ENCODE results near the gene LRRC10.
"Not testable (repeated sequence)": the region's sequence is repeated elsewhere in the genome, so short reads cannot be mapped to it uniquely, and the experiment has no call there.

LRRC10 gene

DNA sequence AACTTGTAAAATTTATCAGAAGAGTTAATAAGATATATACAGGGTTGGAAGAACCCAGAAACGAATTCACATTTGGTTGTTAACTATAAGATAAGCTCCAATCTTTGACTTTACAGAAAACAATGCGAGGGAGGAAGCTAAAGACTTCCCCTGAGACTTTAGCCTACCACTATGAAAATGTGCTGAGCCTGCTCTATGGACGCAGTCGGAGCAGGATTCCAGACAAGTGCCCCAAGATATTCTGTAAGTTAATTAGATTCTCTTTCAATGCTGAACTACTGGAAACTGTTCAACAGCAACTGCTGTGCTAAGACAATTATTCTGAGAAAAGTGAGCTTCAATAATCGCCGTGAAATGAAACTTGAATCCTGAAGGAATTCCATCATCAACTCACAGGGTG, 8.3 kb upstream of the LRRC10 start:
- no peak for DNase-seq (ENCODE audit: low spot score)

- DNase-seq (ENCODE audit: low spot score): no peak
These were observed 5.3 kb upstream of the LRRC10 start for GRCh38 chr12:69616025-69616424.

GRCh38 chr12:69613351-69613750, 2.6 kb upstream of the LRRC10 start:
- no peak for DNase-seq (ENCODE audit: low spot score)

DNA sequence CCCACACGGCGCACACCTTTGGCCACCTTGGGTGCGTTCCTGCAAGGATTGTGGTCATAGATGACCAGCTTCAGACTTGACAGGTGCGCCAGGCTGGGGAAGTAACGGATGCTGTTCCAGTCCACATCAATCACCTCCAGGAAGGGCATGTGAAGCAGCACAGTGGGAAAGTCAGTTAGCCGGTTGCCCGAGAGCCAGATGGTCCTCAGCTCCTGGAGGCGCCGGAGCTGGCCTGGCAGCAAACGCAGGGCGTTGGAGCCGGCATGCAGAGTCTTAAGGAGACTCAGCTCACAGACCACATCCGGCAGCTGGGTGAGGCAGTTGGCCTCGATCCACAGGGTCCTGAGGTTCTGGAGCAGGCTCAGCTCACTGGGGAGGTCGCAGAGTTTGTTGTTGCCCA, 581 bp downstream of the LRRC10 start:
- DNase-seq (ENCODE audit: low spot score): no peak

- no peak for DNase-seq (ENCODE audit: low spot score)
These were observed 2.6 kb downstream of the LRRC10 start for GRCh38 chr12:69608114-69608513.

DNA sequence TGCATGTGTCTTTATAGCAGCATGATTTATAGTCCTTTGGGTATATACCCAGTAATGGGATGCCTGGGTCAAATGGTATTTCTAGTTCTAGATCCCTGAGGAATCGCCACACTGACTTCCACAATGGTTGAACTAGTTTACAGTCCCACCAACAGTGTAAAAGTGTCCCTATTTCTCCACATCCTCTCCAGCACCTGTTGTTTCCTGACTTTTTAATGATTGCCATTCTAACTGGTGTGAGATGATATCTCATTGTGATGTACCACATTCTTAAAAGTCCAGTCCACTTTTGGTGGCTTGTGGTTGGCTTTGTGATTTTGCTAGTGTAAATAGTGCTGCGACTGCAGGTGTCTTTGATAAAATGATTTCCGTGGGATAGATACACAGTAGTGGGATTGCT, 6.4 kb downstream of the LRRC10 start:
- not testable (repeated sequence) for DNase-seq (ENCODE audit: low spot score)

DNA sequence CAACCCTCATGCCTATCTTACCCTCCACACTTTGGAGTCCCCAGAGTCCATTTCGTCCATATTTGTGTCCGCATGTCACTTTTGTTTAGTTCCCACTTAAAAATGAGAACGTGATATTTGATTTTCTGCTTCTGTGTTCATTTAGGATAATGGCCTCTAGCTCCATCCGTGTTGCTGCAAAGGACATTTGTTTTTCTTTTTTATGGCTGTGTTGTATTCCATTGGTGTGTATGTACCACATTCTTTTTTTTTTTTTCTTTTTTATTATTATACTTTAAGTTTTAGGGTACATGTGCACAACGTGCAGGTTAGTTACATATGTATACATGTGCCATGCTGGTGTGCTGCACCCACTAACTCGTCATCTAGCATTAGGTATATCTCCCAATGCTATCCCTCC, 7.2 kb downstream of the LRRC10 start:
- DNase-seq (ENCODE audit: low spot score): not testable (repeated sequence)

DNA sequence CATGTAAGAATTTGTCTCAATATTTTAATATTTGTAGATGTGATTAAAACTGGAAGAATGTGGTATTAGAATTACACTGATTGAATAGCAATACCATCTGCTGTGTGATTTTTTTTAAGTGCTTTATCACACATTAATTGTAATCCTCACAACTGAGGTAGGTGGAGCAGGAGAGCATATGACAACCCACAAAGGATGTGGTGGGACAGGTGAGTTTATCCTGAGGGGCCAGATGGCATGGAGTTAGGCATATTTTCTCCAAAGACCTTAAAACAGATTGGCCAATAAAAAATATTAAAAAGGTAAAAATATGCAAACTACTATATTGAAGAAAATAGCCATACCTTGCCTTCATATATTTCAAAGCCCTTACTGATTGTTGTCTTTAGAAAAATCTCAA, 7.8 kb downstream of the LRRC10 start:
- no peak for DNase-seq (ENCODE audit: low spot score)

GRCh38 chr12:69601962-69602685, 8.6 kb downstream of the LRRC10 start:
- DNase-seq (ENCODE audit: low spot score): no peak

- DNase-seq (ENCODE audit: low spot score): no peak
These were observed 9.9 kb downstream of the LRRC10 start for GRCh38 chr12:69600804-69601203.

DNA sequence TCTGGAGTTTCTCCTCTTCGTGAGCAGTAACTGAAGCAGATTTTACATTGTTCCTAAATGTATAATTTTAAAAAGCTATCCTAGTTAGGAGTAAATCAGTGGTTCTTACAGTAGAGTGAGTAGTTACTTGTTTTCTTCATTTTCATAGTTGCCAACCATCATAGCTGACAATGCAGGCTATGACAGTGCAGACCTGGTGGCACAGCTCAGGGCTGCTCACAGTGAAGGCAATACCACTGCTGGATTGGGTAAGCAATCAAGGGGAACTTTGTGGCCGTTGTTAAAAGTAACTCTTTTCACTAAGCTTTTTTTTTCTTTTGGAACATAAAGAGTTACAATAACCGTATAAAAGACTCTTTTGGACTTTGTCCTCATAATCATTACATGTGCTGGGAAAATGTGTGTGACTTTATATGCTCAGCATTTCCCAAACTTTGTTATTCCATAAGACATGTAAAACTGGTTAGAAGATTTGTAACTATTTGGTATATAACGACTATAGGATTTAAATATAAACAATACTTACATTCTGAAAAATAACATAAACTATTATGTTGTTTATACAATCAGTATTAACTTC, 12.4 kb downstream of the LRRC10 start:
- no peak for DNase-seq (ENCODE audit: low spot score)

GRCh38 chr12:69595689-69596088, 15.0 kb downstream of the LRRC10 start:
- no peak for DNase-seq (ENCODE audit: low spot score)

- DNase-seq (ENCODE audit: low spot score): no peak
These were observed 21.6 kb downstream of the LRRC10 start for GRCh38 chr12:69589082-69589481.

DNA sequence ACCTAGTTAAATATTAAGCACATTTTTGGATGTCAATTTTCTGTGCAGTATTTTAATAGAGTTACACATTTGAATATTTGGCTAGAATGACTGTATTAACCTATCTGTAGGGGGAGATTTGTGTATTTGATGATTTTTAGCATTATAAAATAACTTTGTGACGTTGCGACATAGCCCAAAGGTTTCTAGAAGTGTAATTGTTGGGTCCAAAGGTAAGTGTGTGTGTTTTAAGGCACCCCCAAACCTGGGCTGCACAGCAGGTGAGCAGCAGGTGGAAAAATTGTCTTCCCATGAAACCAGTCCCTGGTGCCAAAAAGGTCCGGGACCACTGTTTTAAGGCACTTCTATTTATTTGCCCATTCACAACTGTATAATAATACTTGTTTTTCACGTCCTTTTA, 22.2 kb downstream of the LRRC10 start:
- no peak for DNase-seq (ENCODE audit: low spot score)

- DNase-seq (ENCODE audit: low spot score): peak; percentile 96
These were observed 25.3 kb downstream of the LRRC10 start, which contains the start of gene CCT2 for GRCh38 chr12:69585189-69586062. TSS of gene CCT2 (plus strand) at chr12:69585459. CDS start at chr12:69585522, 63 bp downstream.

DNA sequence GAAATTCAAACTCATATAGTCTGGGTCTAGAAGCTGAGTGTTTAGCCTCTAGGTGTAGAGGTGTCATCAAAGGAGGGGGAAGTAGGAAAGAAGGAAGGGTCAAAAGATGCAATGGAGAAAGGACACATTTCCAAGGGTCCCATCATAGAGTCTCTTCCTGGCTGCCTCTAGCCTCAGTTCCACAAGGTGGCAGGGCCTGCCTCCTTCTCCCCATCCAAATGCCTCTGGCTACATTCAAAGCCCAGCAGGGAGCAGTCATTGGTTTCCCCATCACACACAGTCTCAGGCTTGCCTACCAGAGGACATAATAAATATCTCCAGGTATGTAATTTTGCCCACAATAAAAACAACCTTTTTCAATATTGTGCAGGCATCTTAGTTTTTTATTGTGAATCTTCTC, 27.5 kb downstream of the LRRC10 start:
- DNase-seq (ENCODE audit: low spot score): no peak

- DNase-seq (ENCODE audit: low spot score): no peak
These were observed 30.6 kb downstream of the LRRC10 start for GRCh38 chr12:69580074-69580473.

- DNase-seq (ENCODE audit: low spot score): no peak
These were observed 31.7 kb downstream of the LRRC10 start for GRCh38 chr12:69579029-69579428.

DNA sequence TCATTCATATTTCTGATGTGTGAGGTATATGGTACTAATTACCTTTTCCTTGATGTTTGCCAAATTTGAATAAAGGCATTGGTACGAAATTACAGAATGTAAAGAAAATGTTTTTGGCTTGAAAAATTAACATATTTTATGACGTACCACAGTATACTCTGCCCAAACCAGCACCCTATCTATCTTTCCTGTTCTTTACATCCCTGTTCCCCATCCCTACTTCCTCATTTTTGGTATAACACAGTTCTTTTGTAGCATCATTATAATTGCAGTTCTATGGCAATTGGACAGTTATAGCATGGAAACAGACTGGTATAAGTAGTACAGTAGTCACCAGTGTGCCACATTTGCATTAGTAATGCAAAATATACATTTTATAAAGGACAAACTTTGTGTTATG, 32.4 kb downstream of the LRRC10 start:
- DNase-seq (ENCODE audit: low spot score): no peak

GRCh38 chr12:69575346-69575745, 35.4 kb downstream of the LRRC10 start:
- DNase-seq (ENCODE audit: low spot score): no peak

GRCh38 chr12:69570545-69571399, 39.9 kb downstream of the LRRC10 start:
- DNase-seq (ENCODE audit: low spot score): peak; percentile 77

DNA sequence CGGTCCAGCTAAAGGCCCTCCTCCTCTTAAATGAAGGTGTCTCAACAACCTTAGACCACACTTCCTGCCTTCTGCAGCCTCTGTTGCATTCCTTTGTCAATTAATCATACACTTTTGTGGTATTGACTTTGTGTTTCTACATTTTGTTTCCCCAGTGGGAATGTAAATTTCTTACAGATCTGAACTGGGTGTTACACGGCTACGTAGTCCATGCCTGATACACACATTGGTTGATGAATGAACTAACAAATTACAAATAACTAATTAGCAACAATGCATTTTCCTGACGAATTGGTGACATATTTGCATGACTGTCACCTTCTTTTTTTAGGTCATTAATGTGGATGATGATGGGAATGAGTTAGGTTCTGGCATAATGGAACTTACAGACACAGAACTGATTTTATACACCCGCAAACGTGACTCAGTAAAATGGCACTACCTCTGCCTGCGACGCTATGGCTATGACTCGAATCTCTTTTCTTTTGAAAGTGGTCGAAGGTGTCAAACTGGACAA, 40.6 kb downstream of the LRRC10 start:
- DNase-seq (ENCODE audit: low spot score): no peak

All from CD4-positive, alpha-beta T cell treated with Interleukin-2 at 100 ng/mL for 4 hours (primary cell).